ENCODE data around the gene B3GLCT. TPM values are rescaled to one million over a fixed set of nuclear protein-coding genes. Genes with fewer than 3 reads are reported as not detected.

Gene B3GLCT
- total and polyA plus RNA-seq, 10 donors: 2.0 to 9.2 (median 5.5) TPM

GRCh38 chr13:31361673-31362072, 161.9 kb downstream of the B3GLCT start:
- 30 to 92% (median 75%) methylated on average over 1 of the region's 1 CpG for WGBS, 5 donors
- H3K36me3 ChIP-seq: no peaks in the 10 kb centered on the region
- intact Hi-C loops (cut with DNase I; ENCODE audit: low total_unique reads): no loop called here
- no peak for DNase-seq
- H3K4me1 ChIP-seq: no peaks in the 10 kb centered on the region
- peaks cover 0 to 37% (median 24%) of the 10 kb centered on the region in 8 donors for H3K9me3 ChIP-seq
- no peak overlapping the region for H3K4me3 ChIP-seq
- H3K27me3 ChIP-seq (replicated peaks in 1 of 7): no peaks in the 10 kb centered on the region
- TF ChIP-seq POLR2A (IDR thresholded peaks at IDR 0.05) (no peak), CTCF (IDR thresholded peaks at IDR 0.05 in 8 of 11, conservative IDR thresholded peaks at IDR 0.05 in 3 of 11) (no peak), POLR2AphosphoS5 (IDR thresholded peaks at IDR 0.05) (no peak)
- no peak overlapping the region for H3K27ac ChIP-seq

- Histone ChIP-seq H3K4me3 (no peak overlapping the region), H3K27me3 (replicated peaks in 1 of 7) (peaks cover 0 to 4% (median 0%) of the 10 kb centered on the region in 7 donors), H3K36me3 (no peaks in the 10 kb centered on the region), H3K4me1 (no peaks in the 10 kb centered on the region), H3K9me3 (peaks cover 0 to 44% (median 34%) of the 10 kb centered on the region in 8 donors), H3K27ac (no peak overlapping the region)
- 62 to 69% (median 65%) methylated on average over 4 of the region's 4 CpGs for WGBS, 5 donors
- DNase-seq: no peak
- intact Hi-C loops (cut with DNase I; ENCODE audit: low total_unique reads): no loop called here
- TF ChIP-seq CTCF (IDR thresholded peaks at IDR 0.05 in 8 of 11, conservative IDR thresholded peaks at IDR 0.05 in 3 of 11): no peak
- TF ChIP-seq POLR2AphosphoS5 (IDR thresholded peaks at IDR 0.05): no peak
- TF ChIP-seq POLR2A (IDR thresholded peaks at IDR 0.05): no peak
Observed at GRCh38 chr13:31365630-31366029, 165.9 kb downstream of the B3GLCT start.

- 64 to 94% (median 78%) methylated on average over 2 of the region's 2 CpGs for WGBS, 5 donors
- Histone ChIP-seq H3K9me3 (peaks cover 0 to 44% (median 34%) of the 10 kb centered on the region in 8 donors), H3K4me1 (no peaks in the 10 kb centered on the region)
Observed at GRCh38 chr13:31367410-31367809, 167.6 kb downstream of the B3GLCT start.

GRCh38 chr13:31369213-31369612, 169.4 kb downstream of the B3GLCT start:
- no peak overlapping the region for H3K4me3 ChIP-seq
- intact Hi-C loops (cut with DNase I; ENCODE audit: low total_unique reads): no loop called here

More at GRCh38 chr13:31367410-31367809, 167.6 kb downstream of the B3GLCT start:
- intact Hi-C loops (cut with DNase I; ENCODE audit: low total_unique reads): no loop called here
- Histone ChIP-seq H3K27me3 (replicated peaks in 1 of 7) (peaks cover 0 to 4% (median 0%) of the 10 kb centered on the region in 7 donors), H3K27ac (no peak overlapping the region), H3K4me3 (no peak overlapping the region), H3K36me3 (no peaks in the 10 kb centered on the region)
- TF ChIP-seq POLR2A (IDR thresholded peaks at IDR 0.05) (no peak), CTCF (IDR thresholded peaks at IDR 0.05 in 8 of 11, conservative IDR thresholded peaks at IDR 0.05 in 3 of 11) (no peak), POLR2AphosphoS5 (IDR thresholded peaks at IDR 0.05) (no peak)
- no peak for DNase-seq

More at GRCh38 chr13:31369213-31369612, 169.4 kb downstream of the B3GLCT start:
- no peak overlapping the region for H3K27ac ChIP-seq
- no peak for TF ChIP-seq CTCF (IDR thresholded peaks at IDR 0.05 in 8 of 11, conservative IDR thresholded peaks at IDR 0.05 in 3 of 11)
- no peak for TF ChIP-seq POLR2AphosphoS5 (IDR thresholded peaks at IDR 0.05)
- TF ChIP-seq POLR2A (IDR thresholded peaks at IDR 0.05): no peak
- peaks cover 0 to 39% (median 33%) of the 10 kb centered on the region in 8 donors for H3K9me3 ChIP-seq
- H3K27me3 ChIP-seq (replicated peaks in 1 of 7): peaks cover 0 to 4% (median 0%) of the 10 kb centered on the region in 7 donors
- no peak for DNase-seq
- no peaks in the 10 kb centered on the region for H3K4me1 ChIP-seq
- no peaks in the 10 kb centered on the region for H3K36me3 ChIP-seq

Measured in spleen (tissue), 11 donors.